ENCODE results near the gene SIRT7.

SIRT7 gene

GRCh38 chr17:81905993-81906392, 12.0 kb downstream of the SIRT7 start:
- no peak overlapping the region for H3K4me3 ChIP-seq (ENCODE audit: low read depth, low read length)
- H3K36me3 ChIP-seq (ENCODE audit: control insufficient read depth, insufficient read depth, low read length) = peaks cover 51% of the 10 kb centered on the region
- peaks cover 17% of the 10 kb centered on the region for H3K4me1 ChIP-seq (ENCODE audit: control insufficient read depth, insufficient read depth, low read length)
- no peaks in the 10 kb centered on the region for H3K9me3 ChIP-seq (ENCODE audit: control insufficient read depth, insufficient read depth, low read depth, low read length)
- no peak overlapping the region for H3K27ac ChIP-seq (ENCODE audit: low read depth, low read length)
- peaks cover 19% of the 10 kb centered on the region for H3K27me3 ChIP-seq (ENCODE audit: control insufficient read depth, insufficient read depth, low read length)
- H3K9ac ChIP-seq (ENCODE audit: low read length) = no peak overlapping the region

- H3K27ac ChIP-seq (ENCODE audit: low read depth, low read length) = no peak overlapping the region
- H3K9ac ChIP-seq (ENCODE audit: low read length) = no peak overlapping the region
- H3K27me3 ChIP-seq (ENCODE audit: control insufficient read depth, insufficient read depth, low read length) = peaks cover 20% of the 10 kb centered on the region
- H3K4me3 ChIP-seq (ENCODE audit: low read depth, low read length) = no peak overlapping the region
- H3K4me1 ChIP-seq (ENCODE audit: control insufficient read depth, insufficient read depth, low read length) = peaks cover 17% of the 10 kb centered on the region
- peaks cover 53% of the 10 kb centered on the region for H3K36me3 ChIP-seq (ENCODE audit: control insufficient read depth, insufficient read depth, low read length)
- no peaks in the 10 kb centered on the region for H3K9me3 ChIP-seq (ENCODE audit: control insufficient read depth, insufficient read depth, low read depth, low read length)
These were observed 12.5 kb downstream of the SIRT7 start for GRCh38 chr17:81905424-81905875.

GRCh38 chr17:81904600-81905423, 13.2 kb downstream of the SIRT7 start:
- Histone ChIP-seq H3K27me3 (ENCODE audit: control insufficient read depth, insufficient read depth, low read length) (peaks cover 20% of the 10 kb centered on the region), H3K36me3 (ENCODE audit: control insufficient read depth, insufficient read depth, low read length) (peaks cover 59% of the 10 kb centered on the region), H3K9me3 (ENCODE audit: control insufficient read depth, insufficient read depth, low read depth, low read length) (no peaks in the 10 kb centered on the region), H3K4me1 (ENCODE audit: control insufficient read depth, insufficient read depth, low read length) (peaks cover 10% of the 10 kb centered on the region; the same call in 1 of the 2 replicates), H3K27ac (ENCODE audit: low read depth, low read length) (no peak overlapping the region), H3K4me3 (ENCODE audit: low read depth, low read length) (no peak overlapping the region), H3K9ac (ENCODE audit: low read length) (no peak overlapping the region)

GRCh38 chr17:81903896-81904599, 13.9 kb downstream of the SIRT7 start:
- no peak overlapping the region for H3K27ac ChIP-seq (ENCODE audit: low read depth, low read length)
- H3K27me3 ChIP-seq (ENCODE audit: control insufficient read depth, insufficient read depth, low read length) = peaks cover 20% of the 10 kb centered on the region
- H3K9me3 ChIP-seq (ENCODE audit: control insufficient read depth, insufficient read depth, low read depth, low read length) = no peaks in the 10 kb centered on the region
- no peak overlapping the region for H3K9ac ChIP-seq (ENCODE audit: low read length)
- H3K4me3 ChIP-seq (ENCODE audit: low read depth, low read length) = no peak overlapping the region
- 0 out of 2 replicates have a peak, but pooled peaks cover 9% of the 10 kb centered on the region for H3K4me1 ChIP-seq (ENCODE audit: control insufficient read depth, insufficient read depth, low read length)
- H3K36me3 ChIP-seq (ENCODE audit: control insufficient read depth, insufficient read depth, low read length) = peaks cover 63% of the 10 kb centered on the region

- H3K9me3 ChIP-seq (ENCODE audit: control insufficient read depth, insufficient read depth, low read depth, low read length) = no peaks in the 10 kb centered on the region
- peaks cover 65% of the 10 kb centered on the region for H3K36me3 ChIP-seq (ENCODE audit: control insufficient read depth, insufficient read depth, low read length)
- 0 out of 2 replicates have a peak, but pooled peaks cover 9% of the 10 kb centered on the region for H3K4me1 ChIP-seq (ENCODE audit: control insufficient read depth, insufficient read depth, low read length)
- no peak overlapping the region for H3K27ac ChIP-seq (ENCODE audit: low read depth, low read length)
- H3K27me3 ChIP-seq (ENCODE audit: control insufficient read depth, insufficient read depth, low read length) = peaks cover 20% of the 10 kb centered on the region
- no peak overlapping the region for H3K9ac ChIP-seq (ENCODE audit: low read length)
- no peak overlapping the region for H3K4me3 ChIP-seq (ENCODE audit: low read depth, low read length)
These were observed 14.6 kb downstream of the SIRT7 start for GRCh38 chr17:81903415-81903831.

GRCh38 chr17:81902653-81903414, 15.1 kb downstream of the SIRT7 start:
- Histone ChIP-seq H3K27ac (ENCODE audit: low read depth, low read length) (no peak overlapping the region), H3K27me3 (ENCODE audit: control insufficient read depth, insufficient read depth, low read length) (peaks cover 20% of the 10 kb centered on the region), H3K9ac (ENCODE audit: low read length) (no peak overlapping the region), H3K9me3 (ENCODE audit: control insufficient read depth, insufficient read depth, low read depth, low read length) (no peaks in the 10 kb centered on the region), H3K36me3 (ENCODE audit: control insufficient read depth, insufficient read depth, low read length) (peaks cover 65% of the 10 kb centered on the region), H3K4me3 (ENCODE audit: low read depth, low read length) (peak overlapping the region; percentile 53), H3K4me1 (ENCODE audit: control insufficient read depth, insufficient read depth, low read length) (0 out of 2 replicates have a peak, but pooled peaks cover 9% of the 10 kb centered on the region)

GRCh38 chr17:81902023-81902652, 15.8 kb downstream of the SIRT7 start, which contains the start of gene NPB:
Gene NPB (plus strand): TSS chr17:81902238. CDS start chr17:81902278, 40 bp downstream.
- Histone ChIP-seq H3K27me3 (ENCODE audit: control insufficient read depth, insufficient read depth, low read length) (peaks cover 20% of the 10 kb centered on the region), H3K36me3 (ENCODE audit: control insufficient read depth, insufficient read depth, low read length) (peaks cover 65% of the 10 kb centered on the region), H3K9me3 (ENCODE audit: control insufficient read depth, insufficient read depth, low read depth, low read length) (no peaks in the 10 kb centered on the region), H3K4me3 (ENCODE audit: low read depth, low read length) (peak within 1 kb of the TSS; percentile 53), H3K9ac (ENCODE audit: low read length) (peak within 1 kb of the TSS; percentile 7), H3K27ac (ENCODE audit: low read depth, low read length) (no peak within 1 kb of the TSS), H3K4me1 (ENCODE audit: control insufficient read depth, insufficient read depth, low read length) (0 out of 2 replicates have a peak, but pooled peaks cover 9% of the 10 kb centered on the region)

GRCh38 chr17:81901167-81902022, 16.6 kb downstream of the SIRT7 start:
- Histone ChIP-seq H3K4me3 (ENCODE audit: low read depth, low read length) (peak overlapping the region; percentile 53), H3K9me3 (ENCODE audit: control insufficient read depth, insufficient read depth, low read depth, low read length) (no peaks in the 10 kb centered on the region), H3K36me3 (ENCODE audit: control insufficient read depth, insufficient read depth, low read length) (peaks cover 60% of the 10 kb centered on the region), H3K27ac (ENCODE audit: low read depth, low read length) (no peak overlapping the region), H3K4me1 (ENCODE audit: control insufficient read depth, insufficient read depth, low read length) (0 out of 2 replicates have a peak, but pooled peaks cover 9% of the 10 kb centered on the region), H3K27me3 (ENCODE audit: control insufficient read depth, insufficient read depth, low read length) (peaks cover 20% of the 10 kb centered on the region), H3K9ac (ENCODE audit: low read length) (peak overlapping the region; percentile 7)

- H3K27me3 ChIP-seq (ENCODE audit: control insufficient read depth, insufficient read depth, low read length) = peaks cover 20% of the 10 kb centered on the region
- no peaks in the 10 kb centered on the region for H3K9me3 ChIP-seq (ENCODE audit: control insufficient read depth, insufficient read depth, low read depth, low read length)
- no peak overlapping the region for H3K9ac ChIP-seq (ENCODE audit: low read length)
- H3K4me3 ChIP-seq (ENCODE audit: low read depth, low read length) = no peak overlapping the region
- H3K27ac ChIP-seq (ENCODE audit: low read depth, low read length) = no peak overlapping the region
- 0 out of 2 replicates have a peak, but pooled peaks cover 9% of the 10 kb centered on the region for H3K4me1 ChIP-seq (ENCODE audit: control insufficient read depth, insufficient read depth, low read length)
- peaks cover 55% of the 10 kb centered on the region for H3K36me3 ChIP-seq (ENCODE audit: control insufficient read depth, insufficient read depth, low read length)
These were observed 17.7 kb downstream of the SIRT7 start for GRCh38 chr17:81900181-81900820.

Measured in HUES6 (cell line).